Stimulated activated CD8-positive, alpha-beta memory T cell treated with anti-CD3 and anti-CD28 coated beads, Interleukin-4, amount 100 ng/mL, for 4 hours (primary cell): ENCODE measurements around the gene TBC1D25.
"Not testable (repeated sequence)": the region's sequence is repeated elsewhere in the genome, so short reads cannot be mapped to it uniquely, and the experiment has no call there.

Source experiments
- DNase-seq, 2 donors: peaks; one replicate each; pipeline ENCODE4 v3.0.0-alpha.2; 2020; ENCODE audit warnings: low read depth in 2 of 2, low spot score in 1 of 2

The TBC1D25 gene

DNA sequence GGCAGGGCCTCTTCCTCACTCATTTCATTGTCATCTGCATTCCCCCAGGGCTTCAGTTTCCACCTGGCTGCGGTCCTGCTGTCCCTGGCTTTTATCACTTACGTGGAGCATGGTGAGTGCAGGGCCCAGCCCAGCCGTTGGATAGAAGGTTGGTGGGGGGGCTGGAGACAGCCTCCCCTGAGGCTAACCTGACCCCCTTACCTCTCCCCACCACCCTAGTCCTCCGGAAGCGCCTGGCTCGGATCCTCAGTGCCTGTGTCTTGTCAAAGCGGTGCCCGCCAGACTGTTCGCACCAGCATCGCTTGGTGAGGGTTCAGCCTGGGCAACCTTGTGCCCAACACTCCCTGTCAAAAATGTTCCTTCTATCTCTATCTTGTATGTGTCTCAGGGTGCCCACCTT, 23.7 kb upstream of the TBC1D25 start:
- no peak for DNase-seq

DNA sequence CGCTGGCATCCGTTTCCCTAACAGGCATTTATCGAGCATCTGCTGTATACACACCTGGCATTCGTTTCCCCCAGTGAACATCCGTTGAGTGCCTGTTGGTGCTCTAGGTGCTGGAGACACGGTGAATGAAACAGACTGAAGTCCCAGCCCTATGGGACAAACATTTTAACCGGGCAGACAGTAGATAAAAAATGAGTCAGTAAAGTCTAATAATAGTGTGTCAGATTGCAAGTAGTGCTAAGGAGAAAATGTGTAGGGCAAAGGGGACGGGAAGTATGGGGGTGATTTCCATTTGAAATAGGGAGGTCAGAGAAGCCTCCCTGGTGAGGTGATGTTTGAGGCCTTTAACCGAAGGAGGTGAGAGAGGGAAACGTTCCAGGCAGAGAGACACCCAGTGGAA, 23.2 kb upstream of the TBC1D25 start:
- no peak for DNase-seq

DNA sequence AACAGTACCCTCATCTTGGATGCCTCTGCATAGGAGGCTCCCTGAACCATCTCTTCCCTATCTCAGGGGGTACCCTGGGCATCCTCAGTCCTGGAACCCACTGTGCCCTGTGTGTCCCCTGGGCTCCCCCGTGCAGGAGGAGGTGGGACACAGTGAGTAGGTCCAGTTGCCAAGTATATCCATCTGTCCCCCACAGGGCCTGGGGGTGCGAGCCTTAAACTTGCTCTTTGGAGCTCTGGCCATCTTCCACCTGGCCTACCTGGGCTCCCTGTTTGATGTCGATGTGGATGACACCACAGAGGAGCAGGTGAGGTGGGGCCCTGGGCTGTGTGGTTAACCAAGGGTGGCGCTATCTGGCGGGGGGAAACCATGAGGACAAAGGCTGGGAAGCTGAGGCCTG, 22.5 kb upstream of the TBC1D25 start:
- DNase-seq = no peak

DNA sequence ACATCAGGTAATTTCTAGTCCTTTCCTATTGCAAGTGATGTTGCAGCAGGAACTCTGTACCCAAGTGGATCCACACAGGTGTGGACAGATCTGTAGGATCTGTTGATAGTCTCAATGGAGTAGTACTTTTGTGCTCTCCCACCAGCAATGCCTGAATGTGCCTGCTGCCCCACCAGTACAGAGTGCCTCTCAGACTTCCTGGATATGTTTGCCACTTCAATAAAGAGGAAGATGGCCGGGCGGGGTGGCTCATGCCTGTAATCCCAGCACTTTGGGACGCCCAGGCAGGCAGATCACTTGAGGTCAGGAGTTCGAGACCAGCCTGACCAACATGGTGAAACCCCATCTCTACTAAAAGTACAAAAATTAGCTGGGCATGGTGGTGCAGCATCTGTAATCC, 20.0 kb upstream of the TBC1D25 start:
- not testable (repeated sequence) for DNase-seq

DNA sequence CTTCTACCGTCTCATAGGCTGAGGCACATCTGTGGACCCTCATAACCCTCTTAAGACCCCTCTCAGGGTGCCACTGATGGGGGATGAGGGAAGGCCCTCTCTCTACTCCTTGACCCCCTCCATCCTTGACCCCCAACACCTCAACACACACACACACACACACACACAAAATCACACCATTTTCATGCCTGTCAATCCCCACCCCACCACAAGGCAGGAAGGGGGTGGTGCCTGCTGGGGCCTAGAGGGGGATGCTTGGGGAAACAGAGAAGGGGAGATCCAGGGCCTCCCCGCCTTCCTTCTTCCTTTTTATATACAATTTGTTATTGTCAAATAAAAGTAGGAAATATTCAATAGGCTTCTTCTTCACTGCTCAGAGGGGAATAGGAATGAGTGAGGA, 19.1 kb upstream of the TBC1D25 start:
- no peak for DNase-seq

DNA sequence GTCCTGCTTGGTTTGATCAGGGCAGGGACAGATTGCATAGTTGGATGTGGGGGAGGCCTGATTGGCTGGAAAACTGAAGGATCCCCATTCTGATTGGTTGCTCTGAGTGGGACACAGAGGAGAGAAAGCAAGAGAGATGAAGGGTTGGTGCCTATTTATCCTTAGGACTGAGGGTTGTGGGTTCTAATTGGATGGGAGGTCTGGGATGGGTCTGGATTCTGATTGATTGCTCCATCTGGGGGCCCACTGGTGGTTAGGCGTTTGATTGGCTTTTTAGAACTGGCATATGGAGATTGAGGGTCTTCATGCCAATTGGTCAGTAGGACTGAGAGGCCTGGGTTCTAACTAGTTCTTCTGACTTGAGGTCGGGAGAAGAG, 18.6 kb upstream of the TBC1D25 start:
- DNase-seq = no peak

DNA sequence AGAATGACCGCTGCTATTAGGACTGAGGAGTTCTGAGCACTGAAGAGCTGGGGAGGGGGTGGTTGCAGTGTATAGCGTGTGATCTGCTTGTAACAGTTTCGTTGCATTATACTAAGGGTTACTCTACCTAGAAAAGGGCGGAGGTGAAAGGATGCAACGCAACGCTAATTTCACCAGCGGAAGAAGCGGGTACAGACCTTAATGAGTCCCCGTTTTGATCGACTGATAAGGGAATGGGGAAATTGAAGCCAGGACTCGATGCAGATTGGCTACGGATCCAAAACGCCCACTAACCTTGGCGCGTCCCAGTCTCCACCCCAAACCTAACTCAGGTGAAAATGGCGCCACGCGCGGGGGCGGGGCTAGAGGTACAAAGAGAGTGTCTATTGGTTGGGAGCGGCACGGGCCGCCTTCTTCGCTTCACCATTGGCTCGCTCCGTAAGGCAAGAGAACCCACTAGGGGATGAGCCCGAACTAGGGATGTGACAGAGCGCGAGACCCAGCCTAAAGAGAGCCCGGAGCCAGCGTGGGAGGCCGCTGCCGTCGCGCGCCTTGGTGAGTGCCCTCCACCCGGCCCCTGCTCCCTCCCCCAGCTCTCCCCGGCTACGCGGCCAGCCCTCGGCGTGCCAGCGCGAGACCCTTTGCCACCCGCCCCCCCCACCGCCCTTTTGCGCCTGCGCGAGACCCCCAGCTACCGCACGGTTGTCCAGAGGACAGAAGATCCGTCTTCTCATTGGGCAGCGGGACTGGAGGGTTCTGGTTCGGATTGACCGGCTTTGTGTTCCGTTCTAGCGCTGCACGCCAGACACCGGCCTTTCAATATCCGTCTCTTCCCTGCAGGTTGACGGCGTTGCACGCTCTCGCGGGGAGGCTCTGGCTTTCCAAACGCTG, 17.9 kb upstream of the TBC1D25 start, which contains the start of gene EBP:
TSS of gene EBP (plus strand) at position 456 of the 891 bp plus-strand sequence. CDS start 1,964 bp downstream, outside the sequence.
- peak; percentile 83 to 85 for DNase-seq

DNA sequence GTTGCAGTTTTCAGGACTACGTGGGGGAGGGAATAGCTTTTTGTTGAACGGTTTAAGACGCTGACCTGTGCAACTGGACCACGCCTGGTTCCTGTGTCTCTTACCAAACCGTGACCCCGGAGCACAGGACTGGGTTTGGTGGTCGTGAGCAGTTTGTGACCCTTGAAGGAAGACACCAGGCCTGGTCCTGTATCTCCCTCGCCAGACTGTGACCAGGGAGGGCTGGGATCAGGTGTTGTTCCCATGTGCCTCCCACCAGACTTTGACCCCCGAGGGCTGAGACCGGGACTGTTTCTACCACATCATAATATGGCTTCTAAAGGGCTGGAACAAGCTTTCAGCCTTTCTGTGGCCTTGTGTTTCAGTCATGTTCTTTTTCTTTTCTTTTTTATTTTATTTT, 17.2 kb upstream of the TBC1D25 start:
- no peak for DNase-seq

DNA sequence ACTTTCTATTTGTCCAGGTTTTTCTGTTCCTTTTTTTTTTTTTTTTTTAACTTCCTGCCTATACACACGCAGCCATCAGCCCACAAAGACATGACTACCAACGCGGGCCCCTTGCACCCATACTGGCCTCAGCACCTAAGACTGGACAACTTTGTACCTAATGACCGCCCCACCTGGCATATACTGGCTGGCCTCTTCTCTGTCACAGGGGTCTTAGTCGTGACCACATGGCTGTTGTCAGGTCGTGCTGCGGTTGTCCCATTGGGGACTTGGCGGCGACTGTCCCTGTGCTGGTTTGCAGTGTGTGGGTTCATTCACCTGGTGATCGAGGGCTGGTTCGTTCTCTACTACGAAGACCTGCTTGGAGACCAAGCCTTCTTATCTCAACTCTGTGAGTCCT, 15.8 kb upstream of the TBC1D25 start:
- DNase-seq = no peak

DNA sequence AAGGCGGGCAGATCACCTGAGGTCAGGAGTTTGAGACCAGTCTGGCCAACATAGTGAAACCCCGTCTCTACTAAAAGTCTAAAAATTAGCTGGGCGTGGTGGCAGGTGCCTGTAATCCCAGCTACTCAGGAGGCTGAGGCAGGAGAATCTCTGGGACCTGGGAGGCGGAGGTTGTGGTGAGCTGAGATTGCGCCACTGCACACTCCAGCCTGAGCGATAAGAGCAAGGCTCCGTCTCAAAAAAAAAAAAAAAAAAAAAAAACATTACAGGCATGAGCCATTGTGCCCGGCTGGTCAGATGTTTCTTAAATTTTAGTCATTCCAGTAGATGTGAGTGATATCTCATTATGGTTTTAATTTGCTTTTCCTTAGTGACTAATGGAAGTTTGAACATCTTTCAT, 13.7 kb upstream of the TBC1D25 start:
- DNase-seq = not testable (repeated sequence)

DNA sequence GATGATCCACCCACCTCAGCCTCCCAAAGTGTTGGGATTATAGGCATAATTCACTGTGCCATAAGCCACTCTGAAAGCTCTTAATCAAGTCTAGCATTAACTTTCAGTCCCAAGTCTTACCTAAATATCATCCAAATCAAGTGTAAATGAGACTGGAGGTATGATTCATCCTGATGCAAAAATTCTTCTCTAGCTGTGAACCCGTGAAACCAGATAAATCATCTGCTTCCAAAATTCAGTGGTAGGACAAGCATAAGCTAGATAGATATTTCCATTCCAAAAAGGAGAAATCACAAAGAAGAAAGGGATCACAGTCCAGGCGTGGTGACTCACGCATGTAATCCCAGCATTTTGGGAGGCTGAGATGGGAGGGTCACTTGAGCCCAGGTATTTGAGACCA, 8.8 kb upstream of the TBC1D25 start:
- no peak for DNase-seq

DNA sequence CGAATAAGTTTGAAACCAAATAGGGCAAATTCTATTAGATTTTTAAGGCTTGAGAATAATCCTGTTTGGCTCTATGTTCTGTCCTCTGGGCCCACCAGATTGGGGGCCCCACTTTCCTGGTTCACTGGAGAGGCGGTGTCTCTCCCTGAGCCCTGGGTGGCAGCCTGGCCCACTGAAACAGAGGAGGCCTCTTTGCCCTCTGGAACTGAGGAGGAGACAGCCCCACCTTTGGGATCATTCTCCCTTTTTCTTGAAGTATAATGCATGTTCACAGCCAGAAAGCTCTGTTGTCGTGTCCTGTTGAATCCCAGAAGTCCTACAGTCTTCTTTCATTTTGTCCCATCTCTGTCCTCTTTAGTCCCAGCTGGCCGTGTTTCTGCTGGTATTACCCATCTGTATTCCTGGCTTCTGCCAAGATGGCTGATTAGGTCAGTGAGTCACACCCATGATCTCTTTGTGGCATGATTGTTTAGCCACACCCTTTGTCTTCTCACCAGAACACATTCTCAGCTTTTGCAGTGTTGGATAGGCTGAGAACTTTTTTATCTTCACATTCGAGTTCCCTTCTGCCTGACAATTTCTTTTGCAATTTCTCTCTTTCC, 8.1 kb upstream of the TBC1D25 start:
- DNase-seq = no peak

DNA sequence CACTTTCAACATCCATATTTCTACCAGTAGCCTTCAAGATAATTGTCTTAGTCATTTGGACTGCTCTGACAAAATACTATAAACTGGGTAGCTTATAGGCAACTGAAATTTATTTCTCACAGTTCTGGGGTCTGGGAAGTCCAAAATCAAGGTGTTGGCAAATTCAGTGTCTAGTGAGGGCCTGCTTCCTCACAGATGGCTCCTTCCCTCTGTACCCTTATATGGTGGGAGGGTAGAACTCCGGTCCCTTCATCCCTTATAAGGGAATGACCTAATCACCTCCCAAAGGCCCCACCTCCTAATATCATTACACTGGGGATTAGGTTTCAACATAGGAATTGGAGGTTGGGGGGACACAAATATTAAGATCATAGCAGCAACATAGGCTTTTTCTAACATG, 7.4 kb upstream of the TBC1D25 start:
- DNase-seq = no peak

DNA sequence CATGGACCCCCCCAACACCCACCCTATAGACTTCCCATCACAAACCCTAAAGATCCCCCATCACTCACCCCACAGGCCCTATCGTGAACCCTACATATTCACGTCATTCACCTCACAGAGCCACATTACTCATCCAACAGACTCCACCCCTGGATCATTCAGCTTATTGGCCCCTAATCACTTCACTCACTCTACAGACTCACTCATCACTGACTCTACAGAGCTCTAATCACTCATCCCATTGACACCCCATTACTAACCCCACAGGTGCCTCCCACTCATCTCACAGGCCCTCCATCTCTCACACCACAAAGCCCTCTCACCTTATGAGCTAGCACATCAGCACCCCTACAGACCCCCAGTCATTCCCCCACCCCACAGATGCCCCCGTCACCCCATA, 6.3 kb upstream of the TBC1D25 start:
- DNase-seq = no peak

DNA sequence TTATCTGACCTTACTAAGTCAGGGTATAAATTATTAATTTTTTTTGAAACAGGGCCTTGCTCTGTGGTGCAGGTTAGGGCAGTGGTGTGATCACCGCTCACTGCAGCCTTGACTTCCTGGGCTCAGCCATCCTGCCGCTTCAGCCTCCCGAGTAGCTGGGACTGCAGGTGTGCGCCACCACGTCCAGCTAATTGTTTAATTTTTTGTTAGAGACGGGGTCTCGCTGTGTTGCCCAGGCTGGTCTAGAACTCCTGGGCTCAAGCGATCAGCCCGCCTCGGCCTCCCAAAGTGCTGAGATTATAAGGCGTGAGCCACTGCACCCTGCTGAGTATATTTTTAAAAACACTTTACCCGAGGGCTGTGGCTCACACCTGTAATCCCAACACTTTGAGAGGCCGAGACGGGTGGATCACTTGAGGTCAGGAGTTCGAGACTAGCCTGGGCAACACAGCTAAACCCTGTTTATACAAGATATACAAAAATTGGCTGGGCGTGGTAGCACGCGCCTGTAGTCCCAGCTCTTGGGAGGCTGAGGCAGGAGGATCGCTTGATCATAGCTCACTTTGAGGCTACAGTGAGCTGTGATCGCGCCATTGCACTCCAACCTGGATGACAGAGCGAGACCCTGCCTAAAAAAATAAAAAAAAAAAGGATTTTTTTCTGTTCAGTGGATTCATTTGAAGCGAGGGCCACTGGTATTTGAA, 721 bp upstream of the TBC1D25 start:
- no peak for DNase-seq

DNA sequence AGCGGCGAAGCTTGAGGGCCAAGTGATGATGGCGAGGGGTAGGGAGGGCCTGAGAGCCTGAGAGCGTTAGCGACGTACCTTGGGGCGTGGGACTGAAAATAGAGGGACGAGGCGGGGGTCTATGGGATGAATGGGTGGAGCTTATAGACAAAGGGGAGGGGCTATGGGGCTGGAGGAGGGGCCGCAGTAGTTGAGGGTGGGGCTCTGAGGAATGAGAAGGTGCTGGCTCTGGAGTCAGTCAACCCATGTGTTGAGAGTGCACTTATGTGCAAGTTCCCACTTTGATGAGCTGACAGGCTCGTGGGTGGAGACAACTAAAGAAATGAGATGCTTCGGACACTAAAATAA, 488 bp downstream of the TBC1D25 start:
- DNase-seq = peak; percentile 7 to 12

DNA sequence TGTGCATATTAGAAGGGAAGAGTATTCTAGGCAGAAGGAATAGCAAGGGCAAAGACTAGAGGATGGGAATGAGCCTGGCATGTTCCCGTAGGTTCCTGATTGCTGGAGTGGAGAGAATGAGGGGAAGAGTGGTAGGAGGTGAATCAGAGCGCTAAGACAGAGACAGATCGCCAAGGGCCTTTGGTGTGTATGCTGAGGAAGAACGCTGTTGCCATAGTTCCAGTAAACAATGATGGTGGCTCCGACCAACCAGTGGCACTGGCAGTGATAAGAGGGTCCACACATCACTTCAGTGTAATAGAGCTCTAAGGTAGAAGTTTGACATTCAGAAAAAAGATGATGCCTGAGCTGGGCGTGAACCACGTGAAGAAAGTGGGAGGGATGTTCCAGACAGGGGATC, 966 bp downstream of the TBC1D25 start:
- no peak for DNase-seq

DNA sequence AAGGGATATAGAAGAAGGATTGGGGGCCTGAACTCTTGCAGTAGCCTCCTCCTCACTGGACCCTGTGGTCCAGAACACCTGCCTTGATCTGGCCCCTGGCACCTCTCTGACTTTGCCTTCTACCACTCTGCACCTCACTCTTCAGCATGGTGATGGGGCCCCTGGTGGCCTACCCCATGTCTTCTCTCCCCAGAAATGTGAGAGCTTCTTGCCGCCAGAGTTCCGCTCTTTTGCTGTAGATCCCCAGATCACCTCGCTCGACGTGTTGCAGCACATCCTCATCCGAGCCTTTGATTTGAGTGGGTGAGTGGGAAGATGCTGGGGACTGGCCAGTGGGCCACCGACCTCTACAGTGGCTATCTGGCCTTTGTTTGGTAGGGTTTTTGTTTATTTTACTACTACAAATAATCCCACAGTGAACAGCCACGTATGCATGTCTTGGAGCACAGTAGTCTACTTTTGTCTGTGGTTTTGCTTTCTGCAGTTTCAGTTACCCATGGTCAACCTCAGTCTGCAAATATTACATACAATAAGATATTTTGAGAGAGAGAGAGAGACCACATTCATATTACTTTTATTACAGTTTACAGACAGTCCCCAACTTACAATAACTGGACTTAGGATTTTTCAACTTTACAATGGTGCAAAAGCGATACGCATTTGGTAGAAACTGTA, 1.8 kb downstream of the TBC1D25 start:
- no peak for DNase-seq

DNA sequence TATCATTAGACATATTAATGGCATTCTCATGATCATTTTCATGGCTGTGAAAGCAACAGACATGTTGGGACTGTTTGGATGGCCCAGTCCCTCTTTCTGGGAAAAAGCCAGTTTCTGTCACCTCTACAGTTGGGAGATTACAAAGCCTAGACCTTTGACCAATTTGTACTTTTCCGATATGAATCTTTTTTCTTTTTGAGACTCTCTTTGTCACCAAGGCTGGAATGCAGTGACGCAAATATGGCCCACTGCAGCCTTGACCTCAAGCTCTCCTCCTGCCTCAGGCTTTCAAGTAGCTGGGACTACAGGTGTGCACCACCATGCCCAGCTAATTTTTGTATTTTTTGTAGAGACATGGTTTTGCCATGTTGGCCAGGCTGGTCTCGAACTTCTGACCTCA, 9.4 kb downstream of the TBC1D25 start:
- DNase-seq = no peak

DNA sequence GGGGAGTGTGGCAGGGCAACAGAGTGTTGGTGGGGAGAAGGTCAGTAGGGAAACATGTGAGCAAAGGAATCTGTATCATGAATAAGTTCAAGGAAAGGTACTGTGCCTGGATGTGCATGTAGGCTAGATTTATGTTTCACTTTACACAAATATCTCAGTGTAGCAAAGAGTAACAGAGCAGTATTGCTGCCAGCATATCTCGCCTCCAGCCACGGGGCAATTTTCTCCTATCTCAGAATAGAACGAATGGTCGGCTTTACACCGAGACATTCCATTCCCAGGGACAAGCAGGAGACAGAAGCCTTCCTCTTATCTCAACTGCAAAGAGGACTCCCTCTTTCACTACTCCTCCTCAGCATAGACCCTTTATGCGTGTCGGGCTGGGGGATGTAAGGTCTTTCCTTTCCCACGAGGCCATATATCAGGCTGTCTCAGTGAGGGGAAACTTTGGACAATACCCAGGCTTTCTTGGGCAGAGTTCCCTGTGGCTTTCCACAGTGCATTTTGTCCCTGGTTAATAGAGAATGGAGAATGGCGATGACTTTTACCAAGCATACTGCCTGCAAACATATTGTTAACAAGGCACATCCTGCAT, 16.3 kb downstream of the TBC1D25 start:
- not testable (repeated sequence) for DNase-seq

DNA sequence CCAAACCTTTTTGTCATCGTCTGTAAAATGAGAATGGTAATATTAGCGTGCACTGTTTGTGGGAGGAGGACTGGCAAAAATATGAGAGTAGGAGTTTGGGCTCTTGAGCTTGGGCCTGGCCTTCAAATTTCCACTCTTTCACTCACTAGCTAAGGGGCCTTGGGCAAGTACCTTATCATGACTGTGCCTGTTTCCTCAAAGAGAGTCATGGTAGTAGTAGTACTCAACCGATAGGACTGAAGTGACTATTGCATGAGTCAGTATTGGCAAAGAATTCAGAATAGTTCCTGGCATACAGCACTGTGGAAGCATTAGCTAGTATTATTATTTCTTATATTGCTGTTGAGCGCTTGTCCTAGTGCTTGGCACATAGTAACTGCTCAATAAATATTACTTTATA, 18.8 kb downstream of the TBC1D25 start:
- no peak for DNase-seq
